GM19468 (cell line): ENCODE data around the gene BAZ1B.
"Not testable (repeated sequence)": the region's sequence is repeated elsewhere in the genome, so short reads cannot be mapped to it uniquely, and the experiment has no call there.

Source experiments
- ATAC-seq: cut with Tn5 transposase; IDR thresholded peaks from one replicate; pipeline ENCODE4 v1.9.1; 2021; ENCODE audit warnings: mild to moderate bottlenecking, moderate library complexity, moderate number of reproducible peaks; ENCODE audit not compliant: unreplicated experiment; ENCODE audit errors: extremely low read depth

Gene BAZ1B

GRCh38 chr7:73539709-73540108 lies 17.6 kb upstream of the BAZ1B start:
- no peak for ATAC-seq

DNA sequence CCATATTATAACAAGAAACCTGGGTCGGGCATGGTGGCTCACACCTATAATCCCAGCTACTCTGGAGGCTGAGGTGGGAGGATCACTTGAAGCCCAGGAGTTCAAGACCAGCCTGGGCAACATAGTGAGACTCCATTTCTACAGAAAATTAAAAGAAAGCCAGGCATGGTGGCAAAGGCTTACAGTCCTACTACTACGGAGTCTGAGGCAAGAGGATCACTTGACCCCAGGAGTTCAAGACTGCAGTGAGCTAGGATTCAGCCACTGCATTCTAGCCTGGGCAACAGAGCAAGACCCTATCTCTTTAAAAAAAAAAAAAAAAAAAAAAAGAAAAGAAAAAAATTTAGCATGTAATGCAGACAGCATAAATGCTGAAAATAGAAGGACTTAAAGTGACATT lies 16.4 kb upstream of the BAZ1B start:
- not testable (repeated sequence) for ATAC-seq

GRCh38 chr7:73537051-73537450 lies 15.0 kb upstream of the BAZ1B start:
- ATAC-seq = no peak

DNA sequence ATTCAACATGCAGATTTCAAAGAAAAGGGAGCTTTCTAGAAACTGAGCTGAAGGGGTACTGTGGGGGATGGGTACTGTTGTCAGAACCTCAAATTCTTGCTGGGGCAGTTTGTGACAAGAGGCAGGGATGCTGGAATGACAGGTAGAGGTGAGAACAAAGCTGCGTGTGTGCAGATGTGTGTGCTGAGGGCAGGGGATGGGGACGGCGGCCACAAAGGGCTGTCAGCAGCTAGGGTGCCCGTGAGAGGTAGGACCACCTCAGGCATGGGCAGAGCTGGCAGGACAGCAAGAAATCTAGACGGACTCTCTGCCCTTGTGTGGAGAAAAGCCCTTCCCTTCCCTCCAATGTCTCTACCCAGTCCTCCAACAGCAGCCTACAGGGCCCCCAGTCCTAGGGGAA lies 14.4 kb upstream of the BAZ1B start:
- no peak for ATAC-seq

DNA sequence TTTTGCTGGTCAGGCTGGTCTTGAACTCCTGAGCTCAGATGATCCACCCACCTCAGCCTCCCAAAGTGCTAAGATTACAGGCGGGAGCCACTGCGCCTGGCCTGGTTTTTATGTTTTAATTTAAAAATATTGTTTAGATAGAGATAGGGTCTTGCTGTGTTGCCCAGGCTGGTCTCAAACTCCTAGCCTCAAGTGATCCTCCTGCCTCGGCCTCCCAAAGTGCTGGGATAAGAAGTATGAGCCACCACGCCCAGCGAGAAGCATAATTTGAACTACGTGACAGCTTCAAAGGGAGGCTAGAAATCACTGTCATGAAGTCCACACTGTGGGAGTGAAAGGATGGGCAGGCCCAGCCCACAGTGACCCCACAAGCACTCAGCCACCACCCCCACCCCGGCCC lies 13.8 kb upstream of the BAZ1B start:
- ATAC-seq = not testable (repeated sequence)

DNA sequence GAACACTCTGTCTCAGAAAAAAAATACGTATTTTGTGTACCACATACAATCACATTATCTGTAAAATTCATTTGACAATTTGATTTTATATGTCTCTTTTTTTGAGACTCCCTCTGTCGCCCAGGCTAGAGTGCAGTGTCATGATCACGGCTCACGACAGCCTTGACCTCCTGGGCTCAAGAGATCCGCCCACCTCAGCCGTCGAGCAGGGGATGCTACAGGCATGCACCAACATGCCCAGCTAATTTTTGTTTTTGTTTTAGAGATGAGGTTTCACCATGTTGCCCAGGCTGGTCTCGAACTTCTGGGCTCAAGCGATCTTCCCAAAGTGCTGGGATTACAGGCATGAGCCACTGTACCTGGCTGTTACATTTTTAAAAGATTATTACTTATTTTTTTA lies 11.6 kb upstream of the BAZ1B start:
- ATAC-seq = no peak

DNA sequence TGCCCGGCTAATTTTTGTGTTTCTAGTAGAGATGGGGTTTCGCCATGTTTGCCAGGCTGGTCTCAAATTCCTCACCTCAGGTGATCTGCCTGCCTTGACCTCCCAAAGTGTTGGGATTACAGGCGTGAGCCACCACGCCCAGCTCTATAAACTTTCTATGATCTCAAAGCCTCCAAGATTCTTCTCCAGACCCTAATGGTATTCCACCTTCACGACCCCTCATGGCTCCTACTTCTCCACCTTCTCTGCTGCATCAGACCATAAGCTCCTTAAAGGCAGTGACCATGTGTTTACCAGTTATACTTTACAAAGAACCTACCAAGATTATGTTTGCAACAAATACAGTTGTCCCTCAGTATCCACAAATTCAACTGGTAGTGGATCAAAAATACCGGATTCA lies 10.1 kb upstream of the BAZ1B start:
- no peak for ATAC-seq

GRCh38 chr7:73530800-73531199 lies 8.7 kb upstream of the BAZ1B start:
- ATAC-seq = no peak

- ATAC-seq = no peak
Measured at GRCh38 chr7:73526896-73527821, 5.1 kb upstream of the BAZ1B start.

GRCh38 chr7:73526158-73526494 lies 4.0 kb upstream of the BAZ1B start:
- ATAC-seq = not testable (repeated sequence)

GRCh38 chr7:73521636-73522104 lies 423 bp downstream of the BAZ1B start:
- peak; percentile 5 for ATAC-seq

DNA sequence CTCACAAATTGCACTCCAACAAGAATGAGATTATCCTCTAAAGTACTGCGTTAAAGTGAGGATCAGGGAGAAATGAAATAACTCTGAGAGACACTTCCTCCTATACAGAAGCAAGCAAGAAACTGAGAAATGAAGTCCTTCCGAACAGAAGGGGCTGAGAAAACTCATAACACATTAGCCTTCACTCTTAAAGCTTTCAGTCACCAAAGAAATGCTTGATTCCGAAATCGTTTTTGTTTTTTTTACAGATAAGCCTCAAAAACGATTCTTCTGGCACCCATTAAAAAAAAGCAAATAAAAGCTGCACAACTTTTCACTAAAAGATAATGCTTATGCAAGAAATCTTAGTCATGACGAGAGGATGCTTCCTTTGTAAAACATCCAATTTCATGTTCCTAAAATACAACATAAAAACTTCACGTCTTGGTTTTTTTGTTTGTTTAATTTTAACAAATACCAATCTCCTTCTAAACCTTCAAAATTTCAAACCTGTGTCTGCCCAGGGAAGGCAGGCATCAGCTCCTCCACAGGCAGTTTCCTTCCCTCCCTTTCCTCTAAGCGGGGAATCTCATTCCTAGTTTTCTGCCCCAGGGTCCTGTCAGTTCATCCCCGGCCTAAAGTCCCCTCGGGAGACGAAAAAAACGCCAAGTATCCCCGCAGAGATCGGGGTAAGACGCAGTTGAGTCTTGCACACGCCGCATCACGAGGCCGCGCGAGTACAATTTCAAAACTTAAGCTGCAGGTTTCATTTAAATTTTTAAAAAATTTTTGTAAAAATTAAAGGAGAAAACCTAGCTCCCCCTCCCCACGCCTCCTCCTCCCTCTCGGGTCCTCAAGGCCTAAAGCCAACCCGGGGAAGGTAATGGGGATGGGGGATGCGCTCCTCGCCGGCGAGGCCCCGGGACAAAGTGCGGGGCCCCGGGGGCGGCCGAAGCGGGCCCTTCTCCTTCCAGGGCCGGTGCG lies 1.1 kb downstream of the BAZ1B start:
- no peak for ATAC-seq

DNA sequence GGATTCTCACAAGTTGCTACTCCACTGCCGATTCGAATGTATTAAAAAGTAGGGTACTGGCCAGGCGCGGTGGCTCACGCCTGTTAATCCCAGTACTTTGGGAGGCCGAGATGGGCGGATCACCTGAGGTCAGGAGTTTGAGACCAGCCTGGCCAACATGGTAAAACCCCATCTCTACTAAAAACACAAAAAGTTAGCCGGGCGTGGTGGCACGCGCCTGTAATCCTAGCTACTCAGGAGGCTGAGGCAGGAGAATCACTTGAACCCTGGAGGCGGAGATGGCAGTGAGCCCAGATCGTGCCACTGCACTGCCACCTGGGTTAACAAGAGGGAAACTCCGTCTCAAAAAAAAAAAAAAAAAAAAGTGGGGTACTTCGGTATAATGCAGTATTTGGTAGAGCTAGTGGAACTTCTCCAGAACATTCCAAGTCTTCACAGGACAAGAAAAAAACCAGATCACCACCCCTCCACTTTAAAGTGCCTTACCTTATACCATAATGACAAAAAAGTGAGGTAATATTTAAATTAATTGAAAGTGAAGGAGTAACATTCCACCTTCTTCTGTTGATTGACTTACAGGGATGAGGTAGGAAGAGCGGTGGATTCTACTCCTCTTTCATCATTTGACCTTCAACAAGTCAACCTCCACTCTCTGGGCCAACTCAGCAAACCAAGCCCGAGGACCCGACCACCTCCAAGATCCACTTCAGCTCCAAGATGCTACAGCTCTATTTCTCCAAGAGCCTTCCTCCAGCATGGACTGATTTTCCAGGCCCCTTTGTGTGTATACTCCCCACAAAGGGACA lies 2.0 kb downstream of the BAZ1B start:
- ATAC-seq = no peak

DNA sequence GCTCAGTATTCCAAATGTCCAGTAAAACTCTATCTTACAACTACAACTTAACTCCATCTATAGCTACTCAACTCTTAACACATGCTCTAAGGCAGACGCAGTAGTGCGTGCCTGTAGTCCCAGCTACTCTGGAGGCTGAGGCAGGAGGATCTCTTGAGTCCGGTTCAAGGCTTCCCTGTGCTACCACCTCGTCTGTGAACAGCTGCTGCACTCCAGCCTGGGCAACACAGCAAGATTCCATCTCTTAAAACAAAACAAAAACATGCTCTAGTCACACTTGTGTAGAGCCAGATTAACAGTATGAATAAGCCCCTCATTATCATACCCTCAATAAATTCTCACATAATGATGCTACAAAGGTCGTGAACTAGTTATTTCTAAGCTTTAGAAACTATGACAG lies 3.6 kb downstream of the BAZ1B start:
- no peak for ATAC-seq

DNA sequence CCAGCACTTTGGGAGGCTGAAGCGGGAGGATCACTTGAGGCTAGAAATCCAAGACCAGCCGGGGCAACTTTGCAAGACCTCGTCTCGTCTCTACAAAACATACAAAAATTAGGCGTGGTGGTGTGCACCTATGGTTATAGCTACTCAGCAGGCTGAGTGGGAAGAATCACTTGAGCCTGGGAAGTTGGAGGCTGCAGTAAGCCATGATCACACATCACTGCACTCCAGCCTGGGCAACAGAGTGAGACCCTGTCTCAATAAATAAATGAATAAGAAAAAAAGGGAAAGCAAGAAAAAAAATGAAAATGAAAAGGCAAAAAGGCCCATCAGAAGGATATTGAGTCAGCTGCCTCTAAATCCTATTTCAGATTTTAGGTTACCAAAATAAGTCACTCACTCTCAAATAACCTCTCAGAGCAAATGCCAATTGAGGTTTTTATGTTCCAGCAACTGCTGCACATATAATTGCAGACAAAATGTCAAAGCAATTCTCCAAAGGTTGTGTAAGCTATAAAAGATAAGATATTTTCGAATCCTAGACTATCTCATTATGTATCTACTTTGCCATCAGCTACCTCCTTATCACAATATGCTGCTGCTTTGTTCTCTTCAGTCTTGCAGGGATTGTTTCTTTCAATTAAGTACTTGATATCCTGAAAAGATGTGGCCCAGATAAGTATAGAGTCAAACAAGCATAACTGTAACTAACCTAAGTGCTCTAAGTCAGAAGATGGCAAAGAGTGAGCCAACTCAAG lies 4.7 kb downstream of the BAZ1B start:
- ATAC-seq = no peak

DNA sequence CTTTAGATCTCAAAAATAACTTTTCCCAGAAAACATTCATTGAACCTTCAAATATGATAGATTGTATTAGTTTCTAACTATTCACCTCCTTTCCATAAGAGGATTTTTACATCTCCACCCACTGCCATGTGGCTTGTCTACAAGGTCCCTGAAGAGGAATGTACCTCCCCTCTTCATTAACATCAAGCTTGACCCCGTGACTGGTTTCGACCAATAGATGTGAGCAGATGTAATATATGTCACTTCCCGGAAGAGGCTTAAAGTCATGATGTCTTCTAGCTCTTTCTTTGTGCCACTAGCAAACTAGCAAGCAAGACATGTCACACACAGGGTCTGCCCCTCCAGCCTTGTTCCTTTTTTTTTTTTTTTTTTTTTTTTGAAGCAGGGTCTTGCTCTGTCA lies 6.9 kb downstream of the BAZ1B start:
- no peak for ATAC-seq

GRCh38 chr7:73512018-73512780 lies 9.9 kb downstream of the BAZ1B start:
- no peak for ATAC-seq

- ATAC-seq = no peak
Measured at GRCh38 chr7:73509463-73509862, 12.6 kb downstream of the BAZ1B start.

DNA sequence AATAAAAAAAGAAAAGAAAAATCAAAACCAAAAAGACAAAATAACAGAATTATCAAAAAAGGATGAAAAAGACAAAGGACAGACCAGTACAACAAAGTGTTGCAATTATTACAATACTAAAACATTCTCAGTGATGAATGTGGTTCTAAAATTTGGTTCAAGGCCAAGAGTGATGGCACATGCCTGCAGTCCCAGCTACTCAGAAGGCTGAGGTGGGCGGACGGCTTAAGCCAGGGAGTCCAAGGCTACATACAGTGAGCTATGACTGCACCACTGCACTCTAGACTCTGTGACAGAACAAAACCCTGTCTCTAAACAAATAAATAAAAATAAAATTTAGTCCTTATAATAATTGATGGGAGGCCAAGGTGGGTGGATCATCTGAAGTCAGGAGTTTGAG lies 14.5 kb downstream of the BAZ1B start:
- no peak for ATAC-seq
